HG03439 (cell line): ENCODE data around the gene RAE1.

ENCODE experiments used
- ATAC-seq: cut with Tn5 transposase; IDR thresholded peaks from one replicate; pipeline ENCODE4 v1.9.1; 2021; ENCODE audit warnings: mild to moderate bottlenecking, moderate library complexity; ENCODE audit not compliant: unreplicated experiment

Gene RAE1, protein sequence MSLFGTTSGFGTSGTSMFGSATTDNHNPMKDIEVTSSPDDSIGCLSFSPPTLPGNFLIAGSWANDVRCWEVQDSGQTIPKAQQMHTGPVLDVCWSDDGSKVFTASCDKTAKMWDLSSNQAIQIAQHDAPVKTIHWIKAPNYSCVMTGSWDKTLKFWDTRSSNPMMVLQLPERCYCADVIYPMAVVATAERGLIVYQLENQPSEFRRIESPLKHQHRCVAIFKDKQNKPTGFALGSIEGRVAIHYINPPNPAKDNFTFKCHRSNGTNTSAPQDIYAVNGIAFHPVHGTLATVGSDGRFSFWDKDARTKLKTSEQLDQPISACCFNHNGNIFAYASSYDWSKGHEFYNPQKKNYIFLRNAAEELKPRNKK

DNA sequence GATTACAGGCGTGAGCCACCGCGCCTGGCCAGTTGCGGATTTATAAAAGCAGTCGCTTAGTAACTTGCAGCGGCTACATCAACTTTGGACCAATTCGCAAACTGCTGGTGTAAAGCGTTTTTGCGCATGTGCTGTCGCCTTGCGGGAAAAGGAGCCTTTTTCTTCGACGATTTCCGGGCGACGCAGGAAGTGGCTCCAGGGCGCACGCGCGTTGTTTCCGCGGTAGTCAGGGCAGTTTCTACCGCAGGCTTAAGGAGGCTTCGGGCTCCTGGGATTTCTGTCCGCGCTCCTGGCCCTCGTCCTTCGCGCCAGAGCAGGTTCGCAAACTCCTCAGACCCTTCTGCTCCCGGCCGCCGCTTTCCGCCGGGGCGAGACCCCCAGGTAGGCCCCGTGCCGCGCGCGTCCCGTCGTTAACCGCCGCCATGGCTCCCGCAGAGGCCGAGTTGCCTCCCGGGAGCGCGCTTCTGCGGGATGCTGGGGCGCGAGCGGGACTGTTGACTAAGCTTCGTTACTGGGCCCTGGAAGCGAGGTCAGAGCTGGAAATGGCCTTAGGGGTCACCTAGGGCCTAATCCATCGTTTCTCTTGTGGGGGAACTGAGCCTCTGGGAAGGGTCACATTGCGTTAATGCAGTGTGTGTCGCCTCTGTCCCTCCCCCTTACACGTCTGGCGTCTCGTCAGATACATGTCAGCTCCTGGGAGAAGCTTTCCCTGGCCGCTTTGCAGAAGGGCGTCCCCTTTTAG is at the start of gene RAE1:
Gene RAE1, plus strand, starts transcription at position 214 of the 742 bp plus-strand sequence. CDS start 2,784 bp downstream, outside the sequence.
- peak; percentile 82 for ATAC-seq

DNA sequence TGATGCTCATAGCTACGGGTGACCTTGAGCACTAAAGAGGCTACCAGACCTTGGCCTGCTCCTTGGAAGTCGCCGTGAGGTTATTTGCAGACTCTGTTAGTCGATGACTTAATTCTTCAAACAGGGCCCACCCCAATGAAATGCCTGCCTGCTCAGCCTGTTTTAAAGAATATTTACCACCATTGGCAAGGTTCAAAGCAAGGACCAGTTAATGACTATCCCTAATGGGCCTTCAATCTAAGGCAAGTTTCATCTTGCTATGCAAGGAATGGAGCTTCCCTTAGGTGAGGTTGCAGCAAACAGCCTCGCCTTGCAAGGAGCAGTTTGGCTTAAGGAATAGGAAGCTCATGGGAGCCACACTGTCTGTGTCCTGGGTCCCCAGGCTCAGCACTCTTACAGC is 44.3 kb upstream of the RAE1 start:
- ATAC-seq = no peak

DNA sequence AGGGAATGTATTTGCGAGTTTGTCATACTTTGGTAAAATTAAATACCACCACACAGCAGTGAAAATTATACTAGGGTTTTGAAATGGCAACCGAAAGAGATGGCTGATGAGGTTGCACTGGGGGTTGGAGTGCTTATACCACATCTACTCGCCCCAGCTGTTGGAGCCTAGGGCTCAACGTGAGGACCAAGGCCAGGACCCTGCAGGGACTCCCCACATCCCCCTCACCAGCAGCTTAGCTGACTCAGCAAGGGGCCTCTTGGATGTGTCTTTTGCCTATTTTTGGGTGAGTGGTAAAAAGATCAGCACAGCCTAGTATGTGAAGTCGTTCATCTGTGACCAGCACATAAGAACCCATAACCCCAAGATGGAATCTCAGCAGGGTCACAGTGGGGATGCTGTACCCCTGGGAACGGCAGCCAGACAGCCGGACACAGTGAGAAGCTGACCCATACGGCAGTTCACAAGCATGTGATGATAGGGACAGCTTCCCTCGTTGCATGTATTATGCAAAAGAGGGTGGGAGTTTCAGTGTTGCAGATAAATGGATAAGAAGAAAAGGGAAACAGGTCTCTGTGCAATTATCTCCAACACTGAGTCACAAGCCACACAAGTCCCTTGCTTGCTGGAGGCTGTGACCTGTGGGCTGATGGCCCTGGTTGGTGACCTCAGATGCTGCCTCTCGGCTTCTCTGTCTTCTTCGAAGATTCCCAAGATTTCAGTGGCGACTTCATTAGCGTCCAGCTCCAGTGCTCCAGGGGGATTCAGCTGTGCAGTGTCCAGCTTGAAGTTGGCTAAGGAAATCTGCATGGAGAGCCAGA is 42.4 kb upstream of the RAE1 start:
- ATAC-seq = no peak

DNA sequence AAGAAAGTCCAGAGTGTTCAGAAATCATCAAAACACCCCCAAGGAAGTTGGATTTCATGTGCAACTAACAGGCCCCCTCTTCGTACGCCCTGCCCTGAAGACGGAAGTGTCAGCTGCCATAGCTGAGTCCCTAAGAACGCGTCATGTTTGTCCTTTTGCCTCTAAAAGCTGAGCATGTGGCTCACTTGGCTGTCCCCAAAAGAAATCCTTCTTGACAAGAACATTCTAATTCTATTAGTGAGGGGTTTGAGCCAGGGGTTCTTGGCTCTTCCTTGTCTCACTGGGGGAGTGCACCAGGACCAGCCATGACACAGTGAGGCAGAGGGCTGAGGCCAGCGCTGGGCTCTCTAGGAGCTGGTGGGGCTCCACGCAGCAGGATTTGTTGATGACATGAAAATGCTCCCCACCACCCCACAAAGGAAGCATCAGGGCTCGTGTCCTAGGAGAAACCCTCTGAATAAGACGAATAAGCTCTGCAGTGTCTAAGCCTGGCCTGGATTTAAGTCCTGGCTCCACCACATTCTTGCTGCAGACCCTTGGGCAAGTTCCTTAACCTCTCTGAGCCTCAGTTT is 41.4 kb upstream of the RAE1 start:
- no peak for ATAC-seq

DNA sequence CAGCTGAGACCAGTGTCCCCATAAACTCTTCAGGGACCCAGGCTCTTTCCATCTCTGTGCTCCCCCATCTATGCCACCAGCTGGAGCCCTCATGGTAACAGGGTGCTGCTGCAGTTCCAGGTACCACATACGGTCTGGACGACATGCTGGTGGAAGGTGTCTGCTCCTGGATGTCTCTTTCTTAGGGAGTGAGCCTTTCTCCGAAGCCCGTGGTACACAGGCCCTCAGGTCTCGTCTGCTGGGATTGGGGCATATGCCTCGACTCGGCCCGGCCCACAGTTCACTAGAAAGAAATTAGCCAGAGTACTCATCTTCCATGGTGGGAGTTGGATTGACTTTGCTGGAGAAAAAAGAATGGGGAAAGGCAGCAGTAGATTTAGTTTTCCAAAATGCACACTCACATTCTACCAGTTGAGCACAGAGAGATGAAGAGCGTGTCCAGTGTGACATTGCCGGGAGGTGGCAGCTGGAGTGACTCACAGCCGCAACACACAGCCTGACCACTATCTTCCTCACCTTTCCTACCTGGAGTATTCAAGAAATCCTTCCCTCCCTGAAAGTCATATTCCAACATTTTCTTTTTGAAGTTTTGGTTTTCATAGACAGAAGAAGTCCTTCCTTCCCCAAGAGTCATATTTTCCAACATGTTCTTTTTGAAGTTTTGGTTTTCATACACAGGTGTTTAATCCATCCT is 40.1 kb upstream of the RAE1 start:
- no peak for ATAC-seq

DNA sequence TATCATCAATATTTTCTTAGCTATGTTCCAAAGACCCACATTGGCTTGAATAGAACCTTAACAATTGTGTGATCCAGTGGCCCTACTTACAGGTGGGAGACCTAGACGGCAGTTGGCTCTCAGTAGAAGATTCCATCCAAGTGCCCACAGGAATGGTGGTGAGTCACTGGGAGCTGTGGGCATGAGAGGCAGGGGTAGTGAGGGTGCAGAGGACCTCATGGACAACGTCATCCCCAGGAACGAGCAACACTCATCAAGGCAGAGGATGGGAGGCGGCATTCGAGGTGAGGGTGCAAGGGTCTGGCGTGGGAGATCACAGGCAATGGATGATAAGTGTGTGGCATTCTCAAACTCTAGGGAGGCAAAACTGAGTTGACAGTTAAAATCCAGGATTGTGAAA is 38.9 kb upstream of the RAE1 start:
- ATAC-seq = no peak

DNA sequence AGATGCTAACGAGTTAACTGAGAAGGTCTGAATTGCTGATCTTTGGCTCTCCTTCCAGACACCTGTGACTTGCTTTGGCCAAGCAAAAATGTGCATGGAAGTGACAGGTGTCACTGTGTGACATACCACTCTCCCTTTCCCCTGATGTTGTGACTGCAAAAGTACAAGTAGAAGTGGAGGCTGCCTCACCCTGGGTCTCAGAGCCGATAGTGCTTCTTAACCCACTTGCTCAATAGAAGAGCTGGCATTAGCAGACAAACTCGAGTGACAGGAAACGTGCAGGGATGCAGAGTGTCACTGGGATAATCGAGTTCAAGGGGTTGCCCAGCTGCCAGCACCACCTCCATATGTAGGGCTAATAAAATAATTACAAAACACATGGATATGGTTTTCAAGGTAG is 37.8 kb upstream of the RAE1 start:
- ATAC-seq = no peak

DNA sequence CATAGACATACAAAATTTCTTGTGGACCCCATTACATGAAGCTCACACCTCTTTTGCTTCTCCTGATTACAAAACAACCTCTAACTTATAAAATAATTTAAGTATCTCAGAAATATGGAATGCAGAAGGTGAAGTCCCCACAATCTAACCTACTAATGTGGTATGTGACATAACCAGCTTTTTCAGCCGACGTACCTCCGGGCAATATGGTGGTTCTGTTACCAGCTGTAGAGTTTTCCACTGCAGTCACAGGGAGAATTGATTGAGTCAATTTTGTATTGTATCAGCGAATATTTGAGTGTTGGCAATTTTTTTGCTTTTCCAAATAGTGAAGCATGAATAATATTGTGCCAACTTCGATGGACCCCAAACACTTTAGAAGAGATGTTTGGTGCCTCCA is 37.1 kb upstream of the RAE1 start:
- no peak for ATAC-seq

DNA sequence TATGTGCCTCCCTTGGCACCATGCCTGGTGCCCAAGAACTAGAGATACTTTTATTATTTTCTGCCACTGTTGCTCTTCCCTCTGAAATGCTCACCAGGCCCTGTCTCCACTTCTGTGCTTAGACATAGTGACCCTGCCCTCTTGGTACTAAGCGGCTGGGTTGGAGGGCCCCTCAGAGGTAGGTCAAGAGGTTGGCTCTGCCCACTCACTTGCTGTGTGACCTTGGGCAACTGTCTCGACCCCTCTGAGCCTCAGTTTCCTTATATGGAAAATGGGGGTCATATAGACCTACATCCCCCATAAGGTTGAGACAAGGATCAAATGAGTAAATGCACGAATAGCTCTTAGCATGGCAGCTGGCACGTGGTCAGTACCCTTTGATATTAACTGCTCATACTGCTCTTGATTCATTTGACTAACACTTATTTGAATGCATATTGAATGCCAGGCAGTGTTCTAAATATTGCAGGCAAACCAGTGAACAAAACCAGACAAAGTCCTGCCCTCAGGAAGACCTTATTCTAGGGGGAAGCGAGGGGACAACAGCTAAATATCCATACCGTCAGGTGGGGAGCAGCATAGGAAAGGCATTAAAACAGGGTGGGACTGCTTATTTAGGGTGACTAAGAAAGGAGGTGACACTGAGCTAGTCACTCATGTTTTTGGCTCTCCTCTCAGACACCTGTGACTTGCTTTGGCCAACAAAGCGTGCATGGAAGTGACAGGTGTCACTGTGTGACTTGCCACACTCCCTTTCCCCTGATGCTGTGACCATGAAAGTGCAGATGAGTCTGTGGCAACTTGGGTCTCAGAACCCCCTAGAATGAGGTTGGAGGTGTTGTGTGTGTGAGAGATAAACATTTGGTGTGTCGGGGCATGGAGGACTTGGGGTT is 35.7 kb upstream of the RAE1 start:
- no peak for ATAC-seq

DNA sequence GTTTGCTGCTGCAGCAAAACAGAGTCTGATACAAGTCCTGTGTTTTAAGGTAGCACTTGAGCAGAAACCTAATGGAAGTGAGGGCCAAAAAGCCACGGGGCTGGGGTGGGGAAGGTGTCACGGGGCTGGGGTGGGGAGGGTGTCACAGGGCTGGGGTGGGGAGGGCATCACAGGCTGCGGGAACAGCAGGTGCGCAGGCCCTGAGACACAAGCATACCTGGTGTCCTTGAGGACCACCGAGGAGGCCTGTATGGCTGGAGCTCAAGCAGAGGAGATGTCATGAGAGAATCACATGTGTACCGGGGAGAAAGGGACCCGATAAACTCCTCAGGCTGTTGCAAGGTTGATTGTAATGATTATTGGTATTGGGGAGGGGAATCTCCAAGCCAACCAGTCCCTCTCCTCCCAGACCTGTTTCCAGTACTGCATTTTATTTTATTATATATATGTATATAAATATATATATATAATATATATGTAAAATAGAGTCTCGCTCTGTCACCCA is 35.0 kb upstream of the RAE1 start:
- ATAC-seq = no peak

DNA sequence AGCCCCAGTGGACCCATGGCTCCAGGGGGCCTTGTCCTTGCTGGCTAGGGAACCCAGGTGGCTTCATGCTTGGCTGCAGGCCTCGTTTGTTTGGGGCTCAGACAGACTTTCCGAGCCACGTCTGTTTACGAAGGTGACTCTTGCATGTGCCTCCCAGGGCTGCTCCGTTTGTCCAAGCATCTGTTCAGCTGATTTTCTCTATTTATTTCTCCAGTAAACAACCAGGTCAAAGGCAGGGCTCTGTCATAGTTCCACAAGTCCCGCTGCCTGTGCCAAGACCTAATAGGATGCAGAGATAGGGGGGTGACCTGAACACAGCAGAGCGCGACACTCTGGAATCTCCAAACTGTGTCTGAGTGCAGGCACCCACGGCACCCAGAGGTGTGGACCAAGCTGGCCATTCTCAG is 34.3 kb upstream of the RAE1 start:
- no peak for ATAC-seq

DNA sequence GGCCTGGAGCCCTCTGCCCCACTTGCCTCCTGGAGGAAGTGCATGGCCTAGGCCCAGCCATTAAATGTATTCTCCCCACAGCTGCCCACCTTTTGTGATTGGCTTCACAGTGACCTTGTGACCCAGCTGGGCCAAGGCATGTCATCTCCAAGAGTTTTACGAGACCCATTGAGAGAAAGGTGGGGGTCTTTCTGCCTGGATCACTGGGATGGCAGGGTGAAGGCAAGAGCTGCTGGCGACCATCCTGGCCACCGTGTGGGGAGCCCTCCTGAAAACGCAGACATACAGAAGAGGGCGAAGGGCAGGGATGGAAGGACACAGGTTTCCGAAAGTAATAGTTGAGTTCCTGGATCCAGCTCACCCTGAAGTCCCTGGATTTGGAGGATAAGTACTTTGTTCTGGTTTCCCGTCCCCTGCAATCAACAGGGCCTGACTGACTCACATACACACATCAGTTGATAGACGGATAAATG is 33.7 kb upstream of the RAE1 start:
- ATAC-seq = no peak

DNA sequence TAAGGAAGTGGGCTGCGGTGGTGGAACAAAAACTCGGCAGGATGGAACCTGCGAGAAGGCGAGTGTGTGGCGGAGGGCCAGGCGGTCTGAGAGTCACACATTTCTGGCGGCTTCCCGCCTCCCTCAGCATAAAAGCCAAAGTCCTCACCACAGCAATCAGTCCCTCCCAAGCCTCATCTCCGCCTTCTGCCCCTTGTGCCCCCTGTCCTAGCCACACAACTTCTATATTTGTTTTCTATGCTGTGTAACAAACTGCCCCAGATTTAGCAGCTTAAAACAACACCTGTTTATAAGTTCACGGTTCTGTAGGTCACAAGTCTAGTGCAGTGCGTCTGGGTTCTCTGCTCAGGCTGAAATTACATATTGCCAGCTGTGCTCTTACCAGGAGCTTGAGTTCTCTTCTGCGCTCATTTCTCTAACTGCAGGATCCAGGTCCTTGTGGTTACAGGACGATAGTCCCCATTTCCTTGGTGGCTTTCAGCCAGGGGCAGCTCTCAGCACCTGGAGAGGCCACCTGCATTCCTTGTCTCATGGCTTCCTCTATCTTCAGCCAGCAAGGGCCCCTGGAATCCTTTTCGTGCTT is 33.2 kb upstream of the RAE1 start:
- no peak for ATAC-seq

DNA sequence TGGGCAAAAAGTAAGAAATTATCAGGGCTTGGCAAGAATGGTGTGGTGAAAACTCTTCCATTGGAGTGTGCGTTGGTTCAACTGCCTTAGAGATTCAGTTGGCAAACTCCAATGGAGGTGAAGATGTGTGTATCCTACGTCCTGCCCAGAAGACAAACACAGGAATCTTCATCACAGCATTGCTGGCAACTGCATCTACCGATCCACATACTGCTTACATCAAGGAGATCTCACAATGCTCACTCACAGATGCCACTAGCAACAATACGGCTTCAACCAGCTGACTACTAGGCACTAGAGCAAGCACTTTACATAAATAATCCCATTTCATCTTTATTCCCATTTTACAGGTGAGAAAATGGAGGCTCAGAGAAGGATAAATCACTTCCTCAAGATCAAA is 31.5 kb upstream of the RAE1 start:
- ATAC-seq = no peak

DNA sequence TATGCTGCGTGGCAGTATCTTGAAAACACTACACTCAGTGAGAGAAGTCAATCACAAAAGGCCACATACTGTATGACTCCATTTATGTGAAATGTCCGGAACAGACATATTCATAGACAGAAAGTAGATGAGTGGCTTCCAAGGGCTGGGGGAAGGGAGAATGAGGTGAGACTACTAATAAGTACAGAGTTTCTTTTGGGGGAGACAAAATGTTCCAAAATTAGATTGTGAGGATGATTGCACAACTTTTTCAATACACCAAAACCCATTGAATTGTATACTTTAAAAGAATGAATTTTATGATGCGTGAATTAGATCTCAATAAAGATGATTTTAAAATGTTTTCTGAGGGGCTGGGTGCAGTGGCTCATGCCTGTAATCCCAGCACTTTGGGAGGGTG is 30.7 kb upstream of the RAE1 start:
- ATAC-seq = no peak

DNA sequence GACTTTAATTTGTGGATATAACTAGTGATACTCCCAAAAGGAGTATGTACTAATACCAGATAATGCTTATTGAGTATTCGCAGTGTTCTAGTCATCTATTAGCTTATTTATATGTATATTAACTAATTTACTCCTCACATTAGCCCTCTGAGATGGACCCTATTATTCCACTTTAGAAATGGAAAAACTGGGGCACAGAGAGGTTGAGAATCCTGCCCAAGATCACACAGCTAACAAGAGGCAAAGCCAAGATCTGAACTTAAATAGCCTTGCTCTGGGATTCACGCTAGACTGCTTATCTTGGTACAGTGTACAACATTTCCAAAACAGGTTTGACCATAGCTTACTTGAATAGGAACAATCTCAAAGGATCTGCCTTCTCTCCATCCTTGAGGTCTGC is 29.9 kb upstream of the RAE1 start:
- ATAC-seq = no peak

DNA sequence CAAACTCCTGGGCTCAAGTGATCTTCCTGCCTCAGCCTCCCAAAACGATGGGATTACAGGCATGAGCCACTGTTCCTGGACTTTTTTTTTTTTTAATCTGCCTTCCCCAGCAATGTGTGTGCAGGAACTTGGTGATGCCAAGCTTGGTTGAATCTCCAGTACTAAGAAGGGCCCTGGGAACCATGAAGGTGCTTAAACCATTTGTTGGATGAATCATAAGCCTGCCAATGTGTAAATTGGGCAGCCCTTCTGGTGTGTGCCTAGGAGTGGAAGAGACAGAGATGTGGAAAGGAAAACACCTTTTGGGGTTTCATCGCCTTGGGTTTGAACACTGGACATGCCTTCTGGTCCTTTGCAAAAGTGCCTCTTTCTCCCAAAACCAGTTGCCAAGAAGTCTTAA is 28.6 kb upstream of the RAE1 start:
- no peak for ATAC-seq

DNA sequence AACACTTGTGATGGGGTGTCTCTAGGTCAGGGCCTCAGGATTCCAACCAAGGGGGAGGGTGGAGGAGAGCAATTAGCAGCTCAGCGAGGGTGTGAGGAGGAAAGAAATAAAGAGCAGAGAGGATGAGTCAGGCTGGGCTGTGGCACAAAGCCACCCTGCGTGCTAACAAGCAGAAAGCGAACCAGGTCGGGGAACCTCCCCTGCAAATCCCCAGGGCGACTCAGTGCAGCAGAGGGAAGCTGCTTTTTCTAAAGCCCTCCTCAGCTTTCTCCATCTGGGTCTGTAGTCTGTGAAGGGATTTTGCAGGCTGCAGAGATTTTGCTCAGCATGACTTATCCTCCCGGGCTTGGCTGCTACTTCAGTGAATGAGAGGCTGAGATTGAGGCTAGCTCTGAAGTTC is 28.0 kb upstream of the RAE1 start:
- no peak for ATAC-seq
